Skeletal muscle cell (primary cell): ENCODE data around the gene CLSTN2.
A peak's percentile ranks its signal among the peaks of the same experiment; 100 is the strongest.

Experiments
- DNase-seq: peaks from one replicate; pipeline ENCODE4 v3.0.0-alpha.2; 2010; ENCODE audit warnings: low read depth
- H3K4me3 ChIP-seq: 2 replicates; pipeline ENCODE4 v1.5.1; 2011; ENCODE audit warnings: low read depth, mild to moderate bottlenecking, control low read depth, low read length, moderate library complexity

CLSTN2 gene

DNA sequence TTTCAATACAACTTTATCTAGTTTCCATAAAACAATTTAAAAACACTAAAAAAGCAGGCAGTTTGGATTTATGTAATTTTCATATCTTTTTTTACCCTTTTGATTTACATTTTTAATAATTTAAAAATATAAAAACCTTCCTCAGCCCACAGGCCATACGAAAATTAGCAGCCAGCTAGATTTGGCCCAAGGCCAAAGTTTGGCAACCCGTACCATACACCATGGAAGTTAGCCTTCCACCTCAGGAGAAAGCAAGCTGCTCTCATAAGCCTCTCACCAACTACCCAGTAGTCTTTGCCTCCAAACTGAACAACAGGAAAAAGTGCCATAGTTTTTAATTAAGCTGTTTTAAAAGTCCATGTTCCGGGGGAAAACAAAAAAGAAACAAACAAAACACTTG is 635.6 kb downstream of the CLSTN2 start:
- DNase-seq = no peak
- H3K4me3 ChIP-seq = no peak overlapping the region

- no peak overlapping the region for H3K4me3 ChIP-seq
- no peak for DNase-seq
Observed at GRCh38 chr3:140571836-140572235, 636.9 kb downstream of the CLSTN2 start.

GRCh38 chr3:140572334-140572733 is 637.3 kb downstream of the CLSTN2 start:
- DNase-seq = no peak
- no peak overlapping the region for H3K4me3 ChIP-seq

DNA sequence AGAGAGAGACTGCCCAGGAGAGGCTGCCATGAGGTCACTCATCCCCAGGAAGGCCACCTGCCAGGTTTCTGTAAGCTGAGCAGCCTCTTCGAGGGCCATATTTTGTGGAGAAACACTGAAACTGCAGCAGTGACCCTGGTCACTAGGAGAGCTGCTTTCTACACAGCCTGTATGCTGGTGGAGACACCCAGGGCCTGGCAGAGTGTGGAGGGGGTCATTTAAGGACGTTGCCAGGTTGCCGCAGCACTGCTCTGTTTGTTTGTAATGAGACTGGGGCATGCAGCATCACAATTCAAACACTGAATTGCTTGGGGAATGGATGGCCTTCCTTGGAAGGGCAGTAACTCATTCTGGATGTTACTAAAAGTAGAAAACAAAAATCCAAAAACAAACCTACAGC is 638.0 kb downstream of the CLSTN2 start:
- H3K4me3 ChIP-seq = no peak overlapping the region
- no peak for DNase-seq

- no peak for DNase-seq
- H3K4me3 ChIP-seq = no peak overlapping the region
Observed at GRCh38 chr3:140574375-140574774, 639.4 kb downstream of the CLSTN2 start.

GRCh38 chr3:140576449-140576848 is 641.5 kb downstream of the CLSTN2 start:
- H3K4me3 ChIP-seq = no peak overlapping the region
- no peak for DNase-seq

DNA sequence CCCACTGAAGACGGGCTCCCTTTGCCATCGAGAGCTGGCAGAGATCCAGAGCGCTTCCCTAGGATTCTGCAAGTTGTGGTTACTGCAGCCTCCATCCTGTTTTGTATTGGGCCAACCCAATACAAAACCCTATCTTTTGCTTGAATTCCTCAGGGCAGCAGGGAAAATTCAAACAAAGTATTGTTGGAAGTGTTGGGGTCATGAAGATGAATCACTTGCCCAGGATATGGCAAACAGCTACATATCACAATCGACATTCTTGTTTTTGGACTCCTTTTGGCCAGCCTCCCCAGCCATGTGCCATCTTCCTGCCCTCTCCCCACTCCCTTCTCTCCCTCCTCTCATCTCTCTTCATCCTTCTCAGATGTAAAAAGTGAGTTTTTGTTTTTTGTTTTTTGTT is 642.9 kb downstream of the CLSTN2 start:
- no peak for DNase-seq
- H3K4me3 ChIP-seq = no peak overlapping the region

GRCh38 chr3:140579260-140579659 is 644.3 kb downstream of the CLSTN2 start:
- no peak overlapping the region for H3K4me3 ChIP-seq
- no peak for DNase-seq

GRCh38 chr3:140580746-140581145 is 645.8 kb downstream of the CLSTN2 start:
- no peak for DNase-seq
- H3K4me3 ChIP-seq = no peak overlapping the region

GRCh38 chr3:140584549-140584948 is 649.6 kb downstream of the CLSTN2 start:
- H3K4me3 ChIP-seq = no peak overlapping the region
- no peak for DNase-seq

DNA sequence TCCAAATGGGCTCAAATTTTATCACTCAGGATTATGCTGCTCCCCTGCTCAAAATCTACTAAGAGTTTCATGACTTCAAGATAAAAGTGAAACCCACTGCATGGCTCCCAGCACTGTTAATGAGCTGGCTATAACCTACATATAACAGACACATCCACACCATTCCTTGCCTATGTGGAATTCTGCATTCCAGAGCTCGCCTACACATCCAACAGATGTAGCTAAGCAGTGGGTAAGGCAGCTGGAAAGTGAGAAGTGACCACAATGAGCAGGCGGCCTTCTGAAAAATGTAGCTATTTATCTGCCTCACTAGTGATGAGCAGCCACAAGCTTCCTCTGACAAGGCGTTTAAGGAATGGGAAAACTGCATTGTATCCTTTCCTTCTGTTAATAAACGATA is 650.8 kb downstream of the CLSTN2 start:
- peak; percentile 80 for DNase-seq
- H3K4me3 ChIP-seq = no peak overlapping the region

- no peak for DNase-seq
- H3K4me3 ChIP-seq = no peak overlapping the region
Observed at GRCh38 chr3:140586311-140586710, 651.3 kb downstream of the CLSTN2 start.

DNA sequence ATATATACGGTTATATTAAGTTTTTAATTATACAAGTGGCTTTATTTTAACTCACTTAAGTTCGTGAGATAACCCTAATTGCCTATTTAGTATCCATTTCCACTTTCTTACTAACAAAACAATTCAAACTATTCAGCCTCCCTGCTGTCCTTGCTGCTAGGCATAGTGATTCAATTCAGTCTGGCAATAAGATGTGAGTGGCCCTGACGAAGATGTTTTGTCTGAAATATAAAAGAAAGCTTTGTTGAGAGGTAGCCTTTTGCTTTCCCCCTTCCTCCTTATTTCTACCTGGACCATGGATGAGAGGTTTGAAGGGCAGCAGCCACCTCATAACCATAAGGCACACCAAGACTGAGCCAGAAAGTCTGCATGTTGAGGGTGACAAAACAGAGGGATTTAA is 653.6 kb downstream of the CLSTN2 start:
- no peak overlapping the region for H3K4me3 ChIP-seq
- no peak for DNase-seq

DNA sequence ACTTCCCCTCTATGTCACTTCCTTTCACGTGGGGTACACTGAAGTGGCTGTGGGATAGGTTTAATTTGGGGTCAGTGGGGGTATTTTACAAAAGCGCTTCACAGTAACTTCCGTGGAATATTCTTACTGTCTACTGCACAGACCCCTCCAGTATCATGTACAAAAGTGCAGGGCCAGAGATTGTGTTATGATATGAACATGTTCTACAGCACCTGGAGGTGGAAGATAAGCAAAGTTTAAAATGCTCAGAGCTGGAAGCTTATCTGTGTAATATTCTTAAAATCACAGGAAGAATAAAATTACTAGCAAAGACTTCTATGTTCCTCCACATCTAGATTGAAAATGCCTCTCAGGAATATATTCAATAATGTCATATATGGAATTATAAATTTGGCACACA is 658.8 kb downstream of the CLSTN2 start:
- no peak for DNase-seq
- no peak overlapping the region for H3K4me3 ChIP-seq

DNA sequence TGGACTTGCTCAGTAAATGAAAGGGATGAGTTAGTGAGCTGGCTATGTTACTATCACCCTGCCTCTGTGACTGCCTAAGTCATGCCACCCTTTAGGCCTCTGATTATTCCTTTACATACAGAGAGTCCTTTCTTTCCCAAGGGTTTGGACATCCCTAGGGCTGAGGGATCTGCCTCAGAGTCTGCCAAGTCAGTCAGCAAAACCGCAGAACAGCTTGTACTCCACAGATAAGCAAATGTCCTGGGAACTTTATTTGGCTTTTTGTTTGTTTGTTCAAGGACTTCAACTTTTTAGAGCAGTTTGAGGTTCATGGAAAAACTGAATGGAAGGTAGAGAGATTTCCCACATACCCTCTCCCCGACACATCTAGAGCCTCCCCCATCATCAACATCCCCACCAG is 660.3 kb downstream of the CLSTN2 start:
- DNase-seq = peak; percentile 60
- no peak overlapping the region for H3K4me3 ChIP-seq

DNA sequence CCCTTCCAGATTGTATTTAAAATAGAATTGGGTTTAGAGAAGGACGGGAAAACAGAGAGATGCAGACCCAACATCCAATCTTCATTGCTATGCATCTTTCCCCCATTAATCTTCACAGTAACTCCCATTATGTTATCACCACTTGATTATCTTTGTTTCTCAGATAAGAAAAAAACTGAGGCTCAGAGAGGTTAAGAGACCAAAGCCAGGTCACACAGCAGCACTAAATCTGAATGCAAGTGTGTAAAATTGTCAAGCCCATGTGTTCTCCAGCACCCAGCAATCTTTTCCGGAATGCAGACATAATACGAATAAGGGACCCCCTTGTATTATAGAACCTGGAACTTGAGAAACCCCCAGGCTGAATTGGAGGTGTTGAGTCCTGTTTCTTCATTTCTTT is 662.4 kb downstream of the CLSTN2 start:
- no peak for DNase-seq

GRCh38 chr3:140597792-140598191 is 662.8 kb downstream of the CLSTN2 start:
- DNase-seq = no peak
- no peak overlapping the region for H3K4me3 ChIP-seq

More for the DNA sequence above, 662.4 kb downstream of the CLSTN2 start:
- no peak overlapping the region for H3K4me3 ChIP-seq

DNA sequence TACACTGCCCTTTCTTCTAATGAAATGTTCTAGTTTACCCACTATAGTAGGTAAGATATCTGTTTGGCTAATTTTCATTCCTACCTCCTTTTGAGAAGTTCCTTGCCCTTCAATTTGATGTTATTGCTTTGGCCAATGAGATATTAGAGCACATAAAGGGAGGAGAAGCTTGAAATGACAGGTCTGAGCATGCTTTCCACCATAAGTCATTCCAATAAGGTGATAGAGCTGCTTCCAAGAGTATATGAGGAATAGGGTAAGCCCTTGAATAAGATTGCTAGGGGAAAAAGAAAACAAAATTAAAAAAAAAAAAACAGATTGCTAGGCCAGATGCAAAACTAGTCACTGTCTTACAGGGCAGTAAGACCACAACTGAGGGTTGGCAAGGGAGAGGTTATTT is 664.0 kb downstream of the CLSTN2 start:
- no peak for DNase-seq
- H3K4me3 ChIP-seq = no peak overlapping the region

DNA sequence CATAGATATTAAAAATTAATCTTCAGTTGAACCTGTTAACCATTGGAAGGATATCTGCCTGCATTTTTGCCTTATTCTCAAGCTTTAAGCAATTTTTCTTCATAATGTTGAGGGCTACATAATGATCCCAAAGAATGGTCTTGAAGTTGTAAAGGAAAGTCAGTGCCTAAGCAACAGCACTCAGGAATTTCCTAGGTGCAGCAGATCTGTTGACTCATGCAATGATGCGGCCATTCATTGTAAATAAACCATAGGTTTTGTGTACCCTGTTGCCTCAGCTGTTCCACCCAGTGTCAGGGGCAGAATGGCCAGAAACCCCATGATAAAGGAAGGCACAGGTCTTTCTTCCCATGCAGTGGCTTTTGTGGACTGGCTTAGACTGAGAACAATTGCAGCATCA is 664.5 kb downstream of the CLSTN2 start:
- no peak for DNase-seq
- no peak overlapping the region for H3K4me3 ChIP-seq

- no peak for DNase-seq
- no peak overlapping the region for H3K4me3 ChIP-seq
Observed at GRCh38 chr3:140601881-140602280, 666.9 kb downstream of the CLSTN2 start.

GRCh38 chr3:140602781-140603180 is 667.8 kb downstream of the CLSTN2 start:
- H3K4me3 ChIP-seq = no peak overlapping the region
- DNase-seq = no peak

DNA sequence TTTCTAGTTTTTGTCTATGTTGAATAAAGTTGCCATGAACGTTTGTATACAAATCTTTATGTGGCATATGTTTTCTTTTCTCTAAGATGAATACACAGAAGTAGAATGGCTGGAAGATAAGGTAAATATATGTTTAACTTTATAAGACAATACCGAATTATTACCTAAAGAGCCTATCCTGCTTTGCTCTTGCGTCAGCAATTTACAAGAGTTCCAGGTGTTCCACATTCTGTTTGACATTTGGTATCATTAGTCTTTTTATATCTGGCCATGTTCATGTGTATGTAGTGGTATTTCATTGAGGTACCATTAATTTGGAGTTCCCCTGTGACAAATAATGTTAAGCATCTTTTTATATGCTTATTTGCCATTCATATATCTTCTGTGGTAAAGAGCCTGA is 668.8 kb downstream of the CLSTN2 start:
- no peak overlapping the region for H3K4me3 ChIP-seq
- no peak for DNase-seq
